Mucosa of rectum (tissue), 2 donors: Measurements from ENCODE around the gene DNM3.

Source experiments
- H3K27ac ChIP-seq, 2 donors: one replicate each; pipeline ENCODE4 v1.7.0; 2013; ENCODE audit warnings: inconsistent platforms in 2 of 2, low read depth in 2 of 2, low read length in 2 of 2
- H3K27me3 ChIP-seq, 2 donors: one replicate each; pipeline ENCODE4 v1.7.0; 2013; ENCODE audit warnings: low read length in 2 of 2; ENCODE audit not compliant: control insufficient read depth in 2 of 2, insufficient read depth in 2 of 2
- H3K36me3 ChIP-seq, 2 donors: one replicate each; pipeline ENCODE4 v1.7.0; 2013; ENCODE audit warnings: low read length in 2 of 2; ENCODE audit not compliant: control insufficient read depth in 2 of 2, insufficient read depth in 2 of 2
- H3K4me1 ChIP-seq, 2 donors: one replicate each; pipeline ENCODE4 v1.7.0; 2013; ENCODE audit warnings: low read length in 2 of 2, mild to moderate bottlenecking in 1 of 2; ENCODE audit not compliant: control insufficient read depth in 2 of 2, insufficient read depth in 2 of 2
- H3K4me3 ChIP-seq, 2 donors: one replicate each; pipeline ENCODE4 v1.7.0; 2013; ENCODE audit warnings: low read length in 2 of 2
- H3K9ac ChIP-seq, 2 donors: one replicate each; pipeline ENCODE4 v1.7.0; 2013; ENCODE audit warnings: low read length in 2 of 2, low read depth in 1 of 2, mild to moderate bottlenecking in 1 of 2
- H3K9me3 ChIP-seq, 2 donors: one replicate each; pipeline ENCODE4 v1.7.0; 2013; ENCODE audit warnings: low read length in 2 of 2; ENCODE audit not compliant: control insufficient read depth in 2 of 2
- donor health status: healthy.
- donor health status: Normal muscosa, but diverticular disease.

DNM3 gene

DNA sequence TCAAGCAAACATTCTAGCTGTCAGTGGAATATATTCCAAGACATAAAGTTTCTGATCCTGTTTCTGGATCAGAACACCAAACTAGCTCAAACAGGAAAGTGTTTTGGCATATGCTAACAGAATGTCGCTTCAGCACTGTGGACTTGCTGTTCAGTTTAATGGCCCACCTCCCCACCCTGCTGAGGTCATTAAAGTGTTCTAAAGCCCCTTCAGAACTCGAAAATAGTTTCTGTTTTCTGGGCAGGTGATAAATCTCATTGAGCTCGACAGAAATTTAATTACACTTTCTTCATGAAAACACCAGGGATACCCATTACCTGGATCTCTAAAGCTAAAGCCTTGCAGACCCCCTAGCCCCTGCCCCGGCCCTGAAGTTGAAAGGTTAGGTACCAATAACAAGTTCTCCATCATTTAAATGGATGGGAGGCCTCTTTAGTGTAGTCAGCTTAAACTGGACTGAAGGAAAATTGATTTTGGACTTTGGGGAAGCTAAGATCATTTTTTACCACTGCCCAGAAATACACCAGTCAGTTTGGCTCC lies 575.3 kb downstream of the DNM3 start:
- Histone ChIP-seq H3K4me1 (no peaks in the 10 kb centered on the region), H3K9ac (no peak overlapping the region), H3K27ac (no peak overlapping the region)

DNA sequence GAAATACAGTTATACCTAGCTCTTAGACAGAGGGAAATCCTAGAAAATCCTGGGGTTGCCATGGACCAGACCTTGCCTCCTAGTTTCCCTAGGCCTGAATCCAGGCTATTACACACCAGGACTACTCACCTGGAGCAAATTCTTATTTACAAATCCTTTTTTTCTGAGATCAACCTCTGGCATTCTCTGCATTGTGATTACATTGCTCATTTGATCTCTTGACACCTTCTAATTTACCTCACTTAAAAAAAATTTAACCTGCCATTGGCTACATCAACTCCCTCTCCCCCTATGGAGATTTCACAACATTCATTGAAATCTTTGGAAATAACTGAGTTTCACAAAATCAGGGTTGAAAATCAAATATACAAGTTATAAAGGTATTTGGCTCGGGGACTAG lies 576.3 kb downstream of the DNM3 start:
- Histone ChIP-seq H3K9me3 (no peaks in the 10 kb centered on the region), H3K36me3 (no peaks in the 10 kb centered on the region), H3K4me1 (no peaks in the 10 kb centered on the region), H3K27me3 (no peaks in the 10 kb centered on the region), H3K27ac (no peak overlapping the region), H3K4me3 (no peak overlapping the region), H3K9ac (no peak overlapping the region)

More for the DNA sequence above, 575.3 kb downstream of the DNM3 start:
- no peaks in the 10 kb centered on the region for H3K27me3 ChIP-seq
- H3K36me3 ChIP-seq, result no peaks in the 10 kb centered on the region
- no peak overlapping the region for H3K4me3 ChIP-seq
- no peaks in the 10 kb centered on the region for H3K9me3 ChIP-seq

DNA sequence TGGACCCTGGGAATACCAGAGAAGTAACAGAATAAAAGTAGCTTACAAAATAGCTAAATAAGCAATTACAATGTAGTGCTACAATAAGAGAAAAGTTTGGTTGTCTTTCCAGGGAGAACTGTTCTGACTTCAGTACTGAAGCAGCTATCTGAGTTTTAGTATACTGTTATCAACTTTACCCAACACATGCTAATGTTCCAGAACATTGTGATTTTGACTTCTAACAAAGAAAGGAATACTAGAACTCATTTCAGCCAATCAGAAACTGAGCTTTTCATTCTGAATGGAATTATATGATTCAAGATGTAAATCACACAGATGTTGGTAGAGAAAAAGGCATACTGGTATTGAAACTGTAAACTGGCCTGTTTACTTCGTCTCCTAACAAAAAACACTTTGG lies 579.1 kb downstream of the DNM3 start, which contains the start of gene C1orf105:
TSS of gene C1orf105 (plus strand) at position 301 of the 400 bp plus-strand sequence. CDS start 201 bp downstream, outside the sequence.
- H3K9ac ChIP-seq, result no peak within 1 kb of the TSS
- H3K36me3 ChIP-seq, result no peaks in the 10 kb centered on the region
- no peaks in the 10 kb centered on the region for H3K27me3 ChIP-seq
- H3K9me3 ChIP-seq, result no peaks in the 10 kb centered on the region
- no peak within 1 kb of the TSS for H3K27ac ChIP-seq
- H3K4me1 ChIP-seq, result no peaks in the 10 kb centered on the region
- no peak within 1 kb of the TSS for H3K4me3 ChIP-seq

DNA sequence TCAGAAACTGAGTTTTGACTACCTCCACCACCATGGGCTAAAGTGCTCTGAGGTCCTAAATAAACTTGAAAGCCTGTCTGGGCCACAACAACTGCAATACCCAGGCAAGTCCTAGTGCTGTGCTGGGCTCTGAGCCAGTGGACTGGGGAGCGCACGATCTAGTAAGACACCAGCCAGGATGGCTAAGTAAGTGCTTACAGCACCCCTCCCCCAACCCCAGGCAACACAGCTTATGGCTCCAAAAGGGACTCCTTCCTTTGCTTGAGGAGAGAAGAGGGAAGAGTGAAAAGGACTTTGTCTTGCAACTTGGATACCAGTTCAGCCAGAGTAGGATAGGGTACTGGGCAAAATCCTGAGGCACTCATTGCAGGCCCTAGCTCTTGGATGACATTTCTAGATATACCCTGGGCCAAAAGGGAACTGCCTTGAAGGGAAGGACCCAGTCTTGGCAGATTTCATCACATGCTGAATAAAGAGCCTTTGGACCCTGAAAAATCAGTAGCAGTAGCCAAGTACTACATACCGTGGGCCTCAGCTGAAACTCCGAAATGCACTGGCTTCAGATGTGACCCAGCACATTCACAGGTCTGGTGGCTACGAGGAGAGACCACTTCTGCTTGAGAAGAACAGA lies 580.8 kb downstream of the DNM3 start:
- H3K4me1 ChIP-seq, result no peaks in the 10 kb centered on the region
- no peaks in the 10 kb centered on the region for H3K9me3 ChIP-seq
- H3K27ac ChIP-seq, result no peak overlapping the region
- no peaks in the 10 kb centered on the region for H3K36me3 ChIP-seq
- H3K4me3 ChIP-seq, result no peak overlapping the region
- H3K9ac ChIP-seq, result no peak overlapping the region
- no peaks in the 10 kb centered on the region for H3K27me3 ChIP-seq

DNA sequence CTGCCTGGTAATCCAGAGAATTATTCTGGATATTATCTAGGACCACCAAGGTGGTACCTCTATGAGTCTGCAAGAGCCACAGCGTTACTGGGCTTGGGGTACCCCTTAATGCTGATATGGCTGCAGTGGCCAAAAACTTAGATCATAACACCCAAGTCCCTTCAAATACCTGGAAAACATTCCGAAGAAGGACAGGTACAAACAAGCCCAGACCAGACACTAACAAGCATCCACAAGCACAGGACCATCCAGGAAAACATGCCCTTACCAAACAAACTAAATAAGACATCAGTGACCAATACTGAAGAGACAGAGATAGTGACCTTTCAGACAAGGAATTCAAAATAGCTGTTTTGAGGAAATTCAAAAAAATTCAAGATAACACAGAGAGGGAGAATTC lies 582.0 kb downstream of the DNM3 start:
- Histone ChIP-seq H3K27ac (no peak overlapping the region), H3K9ac (no peak overlapping the region), H3K27me3 (no peaks in the 10 kb centered on the region), H3K36me3 (no peaks in the 10 kb centered on the region), H3K4me1 (no peaks in the 10 kb centered on the region), H3K4me3 (no peak overlapping the region), H3K9me3 (no peaks in the 10 kb centered on the region)

DNA sequence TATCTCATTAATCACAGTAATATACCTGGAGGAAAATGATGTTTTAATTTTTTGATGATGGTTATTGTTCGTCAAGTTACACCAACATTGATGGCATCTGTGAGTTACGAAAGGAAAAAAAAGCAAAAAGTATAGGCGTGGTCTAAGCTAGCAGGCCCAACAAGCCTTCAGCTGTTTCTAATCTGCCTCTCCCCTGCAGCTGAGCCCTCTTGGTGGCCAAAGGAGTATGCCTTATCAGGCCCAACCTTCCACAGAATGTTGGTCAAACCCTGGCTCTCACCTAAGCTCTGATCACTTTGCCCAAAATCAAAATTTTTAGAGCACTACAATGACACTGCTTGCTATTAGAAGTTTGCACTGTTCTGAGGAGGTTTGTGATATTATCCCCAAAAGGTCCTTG lies 584.0 kb downstream of the DNM3 start:
- no peak overlapping the region for H3K4me3 ChIP-seq
- H3K9me3 ChIP-seq, result no peaks in the 10 kb centered on the region
- H3K27me3 ChIP-seq, result no peaks in the 10 kb centered on the region
- no peaks in the 10 kb centered on the region for H3K4me1 ChIP-seq
- no peaks in the 10 kb centered on the region for H3K36me3 ChIP-seq
- no peak overlapping the region for H3K9ac ChIP-seq
- no peak overlapping the region for H3K27ac ChIP-seq

DNA sequence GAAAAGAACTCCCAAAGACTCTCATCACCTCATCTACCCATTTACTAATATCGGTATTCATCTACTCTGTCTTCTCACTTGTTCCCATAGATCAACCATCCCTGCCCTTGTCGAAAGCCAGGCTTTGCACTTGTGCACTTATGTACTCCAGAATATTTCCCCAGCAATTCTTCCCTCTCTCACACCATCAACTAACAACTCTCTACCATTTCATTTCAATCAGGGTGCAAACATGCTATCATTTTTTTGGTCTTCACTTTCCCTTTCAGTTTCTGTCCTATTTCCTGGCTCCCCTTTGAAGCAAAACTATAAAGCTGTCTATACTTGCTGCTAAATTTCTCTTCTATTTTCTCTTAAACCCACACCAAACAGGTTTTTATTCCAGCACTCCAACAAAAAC lies 585.9 kb downstream of the DNM3 start:
- no peaks in the 10 kb centered on the region for H3K27me3 ChIP-seq
- H3K9me3 ChIP-seq, result no peaks in the 10 kb centered on the region
- no peaks in the 10 kb centered on the region for H3K36me3 ChIP-seq
- H3K9ac ChIP-seq, result no peak overlapping the region
- H3K4me3 ChIP-seq, result no peak overlapping the region
- peaks cover 0 to 6% of the 10 kb centered on the region in 2 donors for H3K4me1 ChIP-seq
- H3K27ac ChIP-seq, result no peak overlapping the region

DNA sequence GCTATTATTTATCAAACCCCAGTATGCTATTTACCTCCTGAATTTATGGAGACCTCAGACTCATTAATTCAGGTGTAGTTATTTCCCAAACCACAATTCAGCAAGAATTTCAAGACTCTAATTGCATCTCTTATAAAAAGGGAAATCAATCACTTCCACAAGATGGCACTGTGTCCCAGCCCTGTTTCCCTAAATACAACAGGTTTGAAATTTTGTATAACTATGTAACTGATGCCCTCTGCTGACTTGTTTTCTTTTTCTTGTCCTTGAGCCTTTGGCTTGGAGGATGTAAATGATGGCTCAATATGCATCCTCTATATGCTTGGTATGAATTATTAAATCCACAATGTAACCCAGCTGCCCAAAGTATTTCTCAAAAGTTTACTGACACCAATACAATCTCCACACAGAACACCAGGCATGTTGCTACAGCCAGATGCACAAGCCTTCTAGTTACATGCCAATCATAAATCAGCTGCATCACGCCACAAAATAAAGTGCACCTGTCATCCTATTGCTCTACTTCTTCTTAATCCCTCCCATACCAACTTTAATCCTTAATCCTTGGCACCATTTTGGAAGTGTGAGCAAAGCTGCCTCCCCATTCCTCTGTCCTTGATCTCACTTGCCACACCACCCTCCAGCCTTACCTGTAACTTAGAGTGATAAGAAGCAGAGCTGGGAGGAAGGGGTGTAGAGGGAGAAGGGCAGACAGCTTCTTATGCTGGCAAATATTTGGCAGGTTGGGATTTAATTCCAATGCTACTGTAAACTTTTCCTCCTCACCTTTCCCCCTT lies 588.2 kb downstream of the DNM3 start:
- no peak overlapping the region for H3K4me3 ChIP-seq
- no peak overlapping the region for H3K9ac ChIP-seq
- H3K36me3 ChIP-seq, result no peaks in the 10 kb centered on the region
- H3K27ac ChIP-seq, result no peak overlapping the region
- peaks cover 0 to 6% of the 10 kb centered on the region in 2 donors for H3K4me1 ChIP-seq
- no peaks in the 10 kb centered on the region for H3K9me3 ChIP-seq
- no peaks in the 10 kb centered on the region for H3K27me3 ChIP-seq

DNA sequence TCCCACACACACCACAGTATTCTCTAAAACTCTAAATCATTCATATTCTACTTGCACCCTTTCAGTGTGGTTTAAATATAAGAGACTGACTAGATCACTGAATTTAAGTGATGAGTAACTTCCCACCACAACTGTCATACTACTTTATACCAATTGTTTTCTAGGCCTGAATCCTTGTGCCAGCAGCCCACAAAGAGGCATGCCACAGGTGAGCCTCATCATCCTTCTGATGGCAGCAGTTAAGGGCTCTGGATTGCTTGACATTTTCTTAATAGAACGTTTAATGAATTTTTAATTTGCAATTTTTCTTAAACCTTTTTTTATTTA lies 588.8 kb downstream of the DNM3 start:
- Histone ChIP-seq H3K4me3 (no peak overlapping the region), H3K36me3 (no peaks in the 10 kb centered on the region), H3K27ac (no peak overlapping the region)

DNA sequence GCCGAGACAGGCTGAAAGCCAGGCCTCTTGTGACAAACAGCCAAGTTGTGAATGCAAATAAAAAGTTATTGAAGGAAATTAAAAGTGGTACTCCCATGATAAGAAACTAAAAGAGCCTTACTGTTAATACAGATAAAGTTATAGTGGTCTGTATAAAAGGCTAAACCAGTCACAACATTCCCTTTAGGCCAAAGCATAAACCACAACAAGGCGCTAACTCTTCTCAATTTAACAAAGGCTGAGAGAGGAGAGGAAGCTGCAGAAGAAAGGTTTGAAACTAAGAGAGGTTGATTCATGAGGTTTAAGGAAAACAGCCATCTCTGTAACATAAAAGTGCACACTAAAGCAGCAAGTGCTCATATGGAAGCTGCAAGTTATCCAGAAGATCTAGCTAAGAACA lies 589.9 kb downstream of the DNM3 start:
- no peaks in the 10 kb centered on the region for H3K36me3 ChIP-seq
- H3K27me3 ChIP-seq, result no peaks in the 10 kb centered on the region
- H3K27ac ChIP-seq, result no peak overlapping the region
- no peak overlapping the region for H3K4me3 ChIP-seq
- no peaks in the 10 kb centered on the region for H3K9me3 ChIP-seq
- H3K9ac ChIP-seq, result no peak overlapping the region
- H3K4me1 ChIP-seq, result peaks cover 0 to 6% of the 10 kb centered on the region in 2 donors

More for the DNA sequence above, 588.8 kb downstream of the DNM3 start:
- Histone ChIP-seq H3K9ac (no peak overlapping the region), H3K4me1 (peaks cover 0 to 6% of the 10 kb centered on the region in 2 donors), H3K9me3 (no peaks in the 10 kb centered on the region), H3K27me3 (no peaks in the 10 kb centered on the region)
